Measurements from ENCODE around the gene DPM2.

Gene DPM2

DNA sequence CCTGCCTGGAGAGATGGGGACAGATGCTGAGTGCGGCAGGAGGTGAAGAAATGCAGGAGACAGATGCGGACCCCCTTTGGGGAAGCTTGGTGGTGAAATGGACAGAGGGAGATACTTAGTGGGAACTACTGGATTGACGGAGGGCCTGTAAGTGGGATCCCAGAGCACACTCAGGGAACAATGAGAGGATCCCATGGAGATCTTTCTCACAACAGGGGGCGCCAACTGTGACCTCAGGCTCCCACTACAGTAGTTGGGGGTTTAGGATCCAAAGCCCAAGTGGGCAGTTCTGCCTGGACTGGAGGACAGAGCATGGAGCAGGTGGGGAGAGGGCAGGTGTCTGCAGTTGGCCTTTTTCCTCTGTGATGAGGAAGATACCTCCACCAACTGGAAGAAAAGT, 3.4 kb downstream of the DPM2 start:
- DNase-seq = no peak

DNA sequence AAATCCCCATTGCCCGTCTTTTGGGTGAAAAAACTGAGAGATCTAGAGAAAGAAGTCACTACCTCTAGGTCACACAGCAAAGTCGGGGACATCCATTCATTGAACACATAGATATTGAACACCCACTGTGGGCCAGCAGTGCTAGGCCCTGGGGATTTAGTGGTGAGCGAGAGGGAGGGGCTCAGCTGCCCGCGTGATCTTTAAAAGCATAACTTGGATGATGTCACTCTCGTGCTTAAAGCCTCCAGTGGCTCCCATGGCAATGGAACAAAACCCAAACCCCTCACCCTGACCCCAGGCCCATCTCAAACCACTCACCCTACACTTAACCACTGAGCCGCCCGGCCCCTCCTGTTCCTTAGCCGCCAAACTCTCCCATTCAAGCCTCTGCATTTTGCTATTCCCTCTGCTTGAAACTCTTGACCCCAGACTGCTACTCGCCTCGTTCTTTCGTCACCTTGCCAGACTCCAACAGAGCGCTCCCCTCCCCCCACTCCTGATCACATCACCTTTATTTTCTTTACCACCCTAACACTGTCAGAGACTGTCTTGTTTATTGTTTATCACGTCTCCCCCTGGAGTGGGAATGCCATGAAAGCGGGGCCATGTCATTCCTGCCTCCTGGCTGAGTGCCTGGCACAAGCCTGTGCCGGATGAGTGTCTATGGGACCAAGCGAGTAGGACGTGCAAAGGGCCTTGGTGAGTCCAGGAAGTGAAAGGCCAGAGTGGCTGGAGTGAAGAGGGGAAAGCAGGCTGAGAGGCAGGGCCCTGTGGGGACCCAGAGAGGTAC, 6.4 kb downstream of the DPM2 start:
- DNase-seq = no peak

DNA sequence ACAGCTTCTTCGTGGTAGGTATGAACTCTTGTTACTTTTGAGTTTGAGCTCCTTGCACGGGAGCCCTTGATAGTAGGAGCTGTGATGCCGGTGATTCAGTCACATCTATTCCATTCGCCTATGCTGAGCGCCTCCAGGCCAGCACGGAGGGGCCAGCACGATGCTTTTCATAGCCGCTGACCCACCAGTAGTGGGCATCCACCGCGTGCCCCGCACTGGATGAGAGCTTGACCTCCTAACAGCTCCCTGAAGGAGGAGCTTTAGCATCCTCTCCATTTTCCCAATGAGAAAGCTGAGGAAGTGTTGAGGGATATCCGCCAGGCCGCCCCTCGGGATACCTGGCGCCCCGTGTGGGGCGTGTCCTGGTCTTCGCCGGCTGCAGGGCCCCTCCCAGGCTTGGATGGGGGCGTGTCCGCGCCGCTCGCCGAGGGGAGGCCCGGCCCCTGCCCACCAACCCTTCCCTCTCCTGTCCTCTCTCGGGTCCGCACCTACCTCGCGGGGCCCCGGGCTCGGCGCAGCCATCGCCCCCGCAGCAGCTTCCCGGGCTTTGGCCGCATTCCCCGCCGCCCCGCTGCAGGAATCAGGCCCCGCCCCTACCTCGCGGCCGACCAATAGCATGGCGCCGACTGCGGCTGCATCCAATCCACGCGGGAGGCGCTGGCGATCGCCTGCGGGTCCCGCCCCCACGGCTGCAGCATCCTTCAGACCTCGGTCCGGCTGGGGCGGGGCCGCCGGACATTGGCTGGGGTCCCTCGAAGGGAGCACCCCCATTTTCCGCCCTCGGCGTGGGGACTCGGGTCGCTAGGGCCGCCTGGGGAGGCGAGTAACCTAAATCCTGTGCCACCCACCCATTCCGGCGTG, 7.2 kb downstream of the DPM2 start, which contains the start of gene PIP5KL1:
Gene PIP5KL1, minus strand, starts transcription at position 547 of the 861 bp plus-strand sequence. Its CDS starts 25 bp downstream, at position 522.
- no peak for DNase-seq

DNA sequence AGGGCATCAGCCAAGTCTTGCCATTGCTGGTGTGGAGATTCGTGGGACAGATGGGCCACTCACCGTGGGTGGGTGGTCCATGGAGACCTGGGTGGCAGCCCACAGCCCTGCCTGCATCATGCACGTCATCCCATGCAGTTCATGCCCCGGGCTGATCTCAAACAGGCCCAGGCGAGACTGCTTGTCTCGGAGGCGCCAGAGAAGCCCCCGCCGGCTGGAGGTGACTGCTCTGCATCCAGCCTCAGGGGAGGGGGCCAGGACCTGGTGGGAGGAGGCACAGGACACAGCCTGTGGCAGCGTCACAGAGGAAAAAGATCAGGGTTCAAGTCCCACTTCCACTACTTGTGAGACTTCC, 8.1 kb downstream of the DPM2 start:
- DNase-seq = no peak

DNA sequence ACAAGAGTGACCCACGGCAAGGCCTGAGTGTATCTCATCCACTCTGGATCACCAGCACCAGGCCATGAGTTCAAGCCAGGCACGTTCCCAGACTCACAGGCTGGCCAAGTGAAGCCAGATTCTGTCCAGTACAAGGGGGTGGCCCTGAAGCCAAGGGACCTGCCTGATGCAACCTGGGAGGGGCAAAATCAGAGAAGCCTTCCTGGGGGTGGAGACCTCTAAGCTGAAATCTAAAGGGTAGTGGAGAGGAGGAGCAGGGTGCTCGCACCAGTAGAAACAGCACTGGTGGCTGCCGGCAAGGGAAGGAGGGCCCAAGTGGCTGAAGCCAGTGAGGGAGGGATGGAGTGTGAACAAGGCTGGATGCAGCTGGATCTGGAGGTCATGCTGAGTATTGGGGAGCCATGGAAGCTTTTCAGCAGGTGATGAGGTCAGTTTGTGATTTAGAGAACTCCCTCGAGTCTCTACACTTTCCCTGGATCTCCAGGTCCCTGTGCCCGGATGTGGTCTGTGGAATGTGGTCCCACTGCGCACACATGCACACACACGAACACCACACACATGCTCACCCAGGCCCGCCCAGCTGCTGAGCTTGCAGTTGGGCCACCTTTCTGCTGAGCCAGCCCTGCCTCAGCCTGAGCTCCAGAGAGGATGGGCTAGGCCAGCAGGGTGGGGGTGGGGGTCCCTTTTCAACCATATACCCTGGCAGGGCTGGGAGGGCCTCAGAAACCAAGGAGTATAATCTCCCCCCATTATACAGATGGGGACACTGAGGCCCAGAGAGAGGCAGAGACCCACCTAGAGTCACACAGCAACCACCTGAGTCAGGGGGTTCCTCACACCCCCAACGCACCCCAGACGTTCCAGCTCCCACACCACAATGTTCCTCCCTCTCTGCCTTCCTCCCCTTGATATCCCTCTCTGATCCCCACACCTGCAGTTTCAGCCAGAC, 8.7 kb downstream of the DPM2 start:
- DNase-seq = no peak

DNA sequence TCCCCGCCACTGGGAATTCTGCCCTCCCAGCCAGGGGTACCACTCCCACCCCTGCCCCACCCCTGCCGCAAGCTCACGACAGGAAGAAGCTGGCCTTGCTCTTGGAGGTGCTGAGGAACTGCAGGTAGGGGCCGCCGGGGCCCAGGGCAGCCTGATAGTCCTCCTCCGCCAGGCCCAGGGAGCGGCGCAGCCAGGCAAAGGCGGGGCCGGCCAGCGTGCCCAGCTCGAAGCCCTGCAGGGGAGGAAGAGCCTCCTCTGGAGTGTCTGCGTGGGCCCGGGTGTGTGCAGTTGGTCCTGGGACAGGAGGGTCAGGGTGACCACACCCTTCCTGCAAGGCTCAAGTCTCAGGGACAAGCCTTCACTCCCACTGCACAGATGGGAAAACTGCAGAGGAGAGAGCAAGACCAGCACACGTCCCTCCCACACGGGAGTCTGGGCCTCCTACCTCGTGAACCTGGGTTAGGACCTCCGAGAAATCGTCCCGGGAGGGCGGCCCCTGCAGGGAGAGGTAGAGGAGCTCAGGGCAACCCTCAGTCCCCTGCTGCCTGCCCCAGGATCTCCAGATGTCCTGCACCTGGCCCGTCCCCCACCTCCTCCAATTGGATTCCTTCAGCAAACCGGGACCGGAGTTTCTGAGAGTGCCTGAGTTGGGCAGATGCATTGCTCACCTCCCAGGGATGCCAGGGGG, 9.5 kb downstream of the DPM2 start:
- no peak for DNase-seq

DNA sequence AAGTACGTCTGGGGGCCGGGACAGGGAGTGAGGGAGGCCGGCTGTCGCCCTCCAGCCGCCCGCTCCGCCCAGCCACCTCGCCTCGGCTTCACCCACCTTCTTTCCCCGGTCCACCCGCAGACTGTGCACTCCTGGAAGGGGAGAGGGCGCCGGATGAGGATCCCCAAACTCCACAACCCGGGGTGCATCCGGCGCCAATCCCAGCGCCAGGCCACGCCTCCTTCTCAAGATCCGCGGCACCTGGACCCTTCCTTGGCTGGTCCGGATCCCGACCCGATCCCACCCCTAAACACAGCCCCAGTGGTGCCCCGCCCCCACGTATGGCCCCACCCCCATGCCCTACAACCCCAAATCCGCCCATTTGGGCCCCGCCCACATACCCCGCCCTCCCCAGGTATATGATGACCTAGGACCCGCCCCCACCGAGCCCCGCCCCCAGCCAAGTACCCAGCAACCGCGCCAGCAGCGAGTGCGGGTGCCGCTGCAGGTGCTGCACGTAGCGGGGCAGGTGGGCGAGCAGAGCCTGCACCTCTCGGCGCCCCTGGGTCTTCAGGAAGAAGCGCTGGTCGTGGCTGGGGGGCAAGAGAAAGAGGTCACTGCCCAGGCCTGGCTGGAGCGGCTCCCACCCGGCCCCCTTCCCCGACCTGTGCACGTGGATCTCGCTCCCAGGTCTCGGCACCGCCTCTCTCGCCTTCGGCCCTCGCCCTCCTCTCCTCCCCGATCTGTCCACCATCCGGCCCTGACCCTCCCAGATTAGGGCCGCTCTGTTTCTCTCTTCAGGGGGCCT, 10.3 kb downstream of the DPM2 start:
- DNase-seq = no peak

DNA sequence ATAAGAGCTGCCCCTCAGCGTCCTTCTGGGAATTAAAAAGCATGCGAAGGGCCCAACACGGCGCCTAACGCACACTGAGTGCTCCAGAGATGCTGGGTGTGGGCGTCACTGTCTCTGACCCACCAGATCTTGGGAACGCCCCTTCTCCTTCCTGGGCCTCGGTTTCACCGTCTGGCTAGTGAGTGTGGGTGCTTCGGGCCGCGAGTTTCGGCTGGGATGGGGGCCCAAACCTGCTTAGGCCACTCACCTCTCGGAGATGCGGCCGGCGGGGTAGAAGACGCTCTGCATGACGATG, 10.8 kb downstream of the DPM2 start:
- no peak for DNase-seq

DNA sequence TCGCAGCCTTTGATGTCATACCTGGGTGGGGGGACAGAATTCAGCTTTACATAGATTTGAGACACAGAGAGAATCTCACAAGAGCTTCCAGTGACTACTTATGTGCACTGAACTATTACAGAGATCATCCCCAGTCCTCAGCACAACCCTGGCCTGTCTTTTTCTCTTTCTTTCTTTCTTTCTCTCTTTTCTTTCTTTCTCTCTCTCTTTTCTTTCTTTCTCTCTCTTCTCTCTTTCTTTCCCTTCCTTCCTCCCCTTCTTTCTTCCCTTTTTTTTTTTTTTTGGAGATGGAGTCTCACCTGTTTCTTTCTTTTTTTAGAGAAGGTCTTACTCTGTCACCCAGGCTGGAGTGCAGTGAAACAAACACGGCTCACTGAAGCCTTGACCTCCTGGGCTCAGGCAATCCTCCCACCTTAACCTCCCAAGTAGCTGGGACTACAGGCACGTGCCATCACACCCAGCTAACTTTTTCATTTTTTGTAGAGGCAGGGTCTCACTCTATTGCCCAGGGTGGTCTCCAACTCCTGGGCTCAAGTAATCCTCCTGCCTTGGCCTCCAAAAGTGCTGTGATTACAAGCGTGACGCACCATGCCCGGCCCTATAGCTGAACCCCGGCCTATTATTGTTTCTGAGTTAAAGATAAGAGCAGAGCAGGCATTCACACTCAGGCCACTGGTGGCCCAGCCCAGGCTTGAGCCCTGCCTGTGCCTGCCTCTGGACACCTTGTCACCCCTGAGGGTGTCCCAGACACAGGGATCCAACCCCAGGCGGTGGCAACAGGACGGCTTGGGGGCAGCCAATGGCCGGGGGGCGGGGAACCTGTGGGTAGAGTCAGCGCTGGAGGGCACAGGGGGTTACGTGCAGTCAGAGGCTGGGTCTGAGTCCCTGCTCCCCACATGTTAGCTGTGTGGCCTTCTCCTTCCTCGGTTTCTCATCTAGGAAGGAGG, 11.4 kb downstream of the DPM2 start:
- no peak for DNase-seq

DNA sequence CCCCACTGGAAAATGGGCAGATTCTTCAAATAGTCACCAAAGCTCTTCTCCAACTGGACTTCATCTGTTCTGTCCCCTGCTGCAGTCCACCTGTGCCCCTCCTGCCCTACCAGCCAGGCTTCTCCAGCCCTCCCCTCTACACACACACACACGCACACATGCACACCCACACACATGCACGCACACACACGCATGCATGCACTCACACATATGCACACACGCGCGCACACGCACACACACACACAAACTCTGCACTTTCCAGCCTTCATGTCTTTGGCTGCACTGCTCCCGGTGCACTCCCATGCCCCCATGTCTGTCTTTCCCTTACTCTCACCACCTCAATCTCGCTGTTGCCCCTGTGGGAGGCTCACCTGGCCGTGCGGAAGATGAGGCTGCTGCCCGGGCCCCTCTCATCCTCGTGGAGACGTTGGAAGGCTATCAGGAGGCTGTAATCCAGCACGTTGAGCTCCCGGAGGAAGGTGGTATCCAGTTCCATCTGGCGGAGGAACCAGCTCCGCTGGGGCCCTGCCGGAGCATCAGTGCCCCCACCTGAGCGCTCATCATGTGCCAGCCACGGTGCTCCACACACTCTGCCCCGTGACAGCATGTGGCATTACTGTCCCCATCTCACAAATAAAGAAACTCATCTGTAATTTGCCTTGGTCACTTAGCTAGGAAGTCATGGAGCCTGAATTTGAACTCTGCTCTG, 12.8 kb downstream of the DPM2 start:
- no peak for DNase-seq

DNA sequence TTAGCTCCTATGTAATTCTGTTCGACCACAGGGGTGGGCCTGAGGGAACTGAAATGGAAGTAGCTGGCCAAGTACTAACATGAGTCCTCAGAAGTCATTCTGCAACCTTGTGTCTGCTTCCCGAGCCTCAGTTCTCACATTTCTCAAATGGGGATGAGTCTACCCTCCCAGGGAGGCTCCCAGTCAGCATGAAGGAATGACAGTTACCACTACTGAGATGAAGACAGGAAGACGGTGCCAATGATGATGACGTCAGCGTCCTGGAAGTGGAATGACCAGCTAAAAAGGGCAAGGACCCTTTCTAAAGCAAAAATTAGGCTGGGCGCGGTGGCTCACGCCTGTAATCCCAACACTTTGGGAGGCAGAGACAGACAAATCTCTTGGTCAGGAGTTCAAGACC, 13.9 kb downstream of the DPM2 start:
- DNase-seq = no peak

DNA sequence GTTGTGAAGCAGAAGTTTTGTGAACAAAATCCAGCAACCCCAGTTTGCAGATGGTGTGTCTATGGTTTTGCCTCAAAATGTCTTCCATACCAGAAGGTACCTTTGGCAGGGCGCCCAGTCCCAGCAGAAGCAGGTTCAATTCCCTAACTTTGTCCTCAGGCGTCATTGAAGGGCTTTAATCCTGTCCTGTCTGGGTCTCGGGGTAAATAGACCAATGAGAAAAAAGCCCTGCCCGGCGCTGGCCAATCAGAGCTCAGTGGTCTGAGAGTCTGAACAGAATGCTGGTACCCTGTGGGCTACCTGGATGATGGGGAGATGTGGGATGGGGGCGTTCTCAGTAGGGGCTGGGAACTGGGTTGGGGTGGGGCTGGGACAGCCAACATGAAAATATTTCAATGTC, 14.6 kb downstream of the DPM2 start:
- DNase-seq = no peak

DNA sequence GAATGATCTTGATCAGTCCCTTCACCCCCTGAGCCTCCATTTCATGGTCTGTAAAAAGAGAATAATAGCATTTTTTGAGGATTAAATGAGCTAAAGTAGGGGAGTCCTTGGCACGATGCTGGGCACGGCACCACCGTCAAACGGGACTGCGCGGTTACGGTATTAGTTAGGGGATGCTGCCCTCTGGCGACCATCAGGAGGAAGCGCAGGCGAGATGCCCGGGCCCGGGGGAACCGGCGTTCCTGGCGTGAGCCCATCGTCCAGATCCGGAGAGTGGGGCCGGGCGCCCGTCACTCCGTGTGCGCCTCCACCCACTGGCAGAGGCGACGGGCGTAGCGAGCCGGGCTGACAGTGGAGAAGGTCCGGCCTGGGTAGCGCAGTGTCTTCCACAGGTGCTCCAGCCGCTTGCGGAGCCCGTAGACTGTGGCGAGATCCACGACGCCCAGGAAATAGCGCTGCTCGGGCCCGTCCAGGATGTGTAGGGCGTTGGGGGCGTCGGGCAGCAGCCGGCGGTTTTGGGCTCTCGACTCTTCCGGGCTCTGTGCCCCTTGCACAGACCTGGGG, 16.0 kb downstream of the DPM2 start:
- no peak for DNase-seq

DNA sequence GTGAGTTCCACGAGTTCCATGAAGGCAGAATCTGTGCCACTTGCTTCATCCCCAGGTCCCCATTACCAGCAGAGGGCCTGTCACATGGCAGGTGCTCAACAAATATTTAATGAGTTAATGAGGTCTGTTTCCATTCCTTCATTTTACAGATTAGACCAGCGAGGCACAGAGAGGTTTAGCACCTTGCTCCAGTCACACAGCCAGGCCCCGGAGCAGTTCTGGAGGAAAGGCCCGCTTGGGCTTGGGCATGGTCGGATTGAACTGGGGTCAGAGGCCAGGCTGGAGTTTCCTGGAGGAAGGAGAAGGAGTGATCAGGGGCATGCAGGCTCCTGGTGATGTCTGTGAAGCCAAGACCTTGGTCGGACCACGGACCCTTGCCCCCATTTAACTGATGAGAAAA, 16.9 kb downstream of the DPM2 start:
- DNase-seq = no peak

DNA sequence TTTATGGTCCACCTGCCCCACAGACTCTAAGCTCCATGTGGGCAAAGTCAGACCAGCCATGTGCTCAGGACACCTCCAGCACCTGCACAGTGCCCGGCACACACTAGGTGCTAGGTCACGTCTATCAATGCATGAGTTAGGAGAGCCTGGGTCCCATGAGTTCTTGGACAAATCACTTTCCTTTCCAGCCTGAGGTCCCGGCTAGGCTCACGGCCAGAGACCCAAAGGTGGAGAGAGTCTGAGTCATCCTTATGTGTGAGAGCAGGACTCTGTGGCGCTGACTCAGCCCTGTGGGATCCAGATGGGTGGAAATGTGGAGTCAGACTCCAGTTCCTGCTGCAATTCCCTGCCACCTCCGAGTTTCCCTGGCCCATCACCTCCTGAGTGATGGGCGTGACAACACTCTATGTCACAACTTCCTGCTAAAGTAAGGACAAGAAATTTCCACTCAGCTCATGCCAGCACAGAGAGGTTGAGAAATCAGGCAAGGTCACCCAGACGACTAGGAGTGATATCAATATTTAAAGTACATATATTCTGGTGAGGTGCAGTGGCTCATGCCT, 18.3 kb downstream of the DPM2 start:
- DNase-seq = no peak

DNA sequence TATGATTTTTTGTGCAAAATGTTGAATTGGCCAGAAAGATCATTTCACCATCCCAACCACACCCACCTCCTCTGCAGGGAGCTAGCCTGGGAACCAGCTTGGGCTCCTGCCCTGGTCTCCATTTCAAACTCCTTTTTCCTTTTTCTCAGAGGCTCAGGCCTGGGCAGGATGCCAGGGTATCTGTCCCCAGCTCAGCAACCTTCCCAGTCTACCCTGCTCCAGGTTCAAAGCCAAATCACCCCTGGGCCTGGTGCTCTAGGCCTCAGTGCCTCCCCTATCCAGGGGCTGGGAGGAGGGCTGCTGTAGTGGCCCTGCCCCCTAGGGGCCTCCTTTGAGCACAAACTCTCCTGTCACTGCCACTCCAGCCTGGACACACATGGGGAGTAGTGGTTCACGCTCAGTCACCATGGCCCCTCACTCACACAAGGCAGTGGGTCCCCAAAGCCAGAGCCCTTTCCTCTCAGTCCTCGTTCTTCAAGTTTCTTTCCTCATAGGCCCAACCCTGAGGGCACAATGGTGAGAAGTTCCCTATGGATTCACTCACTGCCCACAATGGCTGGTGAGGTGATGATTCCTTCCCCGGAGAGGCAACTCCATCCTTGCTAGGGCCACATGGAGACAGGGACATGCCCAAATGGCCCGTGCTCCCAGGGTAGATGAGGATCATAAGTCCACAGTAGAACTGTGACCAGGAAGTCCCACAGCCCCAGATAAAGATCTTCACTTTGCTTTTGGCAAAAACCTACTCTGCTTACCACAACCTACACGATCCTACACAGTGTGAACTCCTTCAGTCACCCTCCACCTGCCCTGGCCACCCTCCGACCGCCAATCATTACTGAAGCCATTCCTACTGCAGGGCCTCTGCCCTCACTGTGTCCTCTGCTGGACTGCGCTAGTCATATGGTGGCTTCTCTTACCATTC, 19.2 kb downstream of the DPM2 start:
- DNase-seq = no peak

DNA sequence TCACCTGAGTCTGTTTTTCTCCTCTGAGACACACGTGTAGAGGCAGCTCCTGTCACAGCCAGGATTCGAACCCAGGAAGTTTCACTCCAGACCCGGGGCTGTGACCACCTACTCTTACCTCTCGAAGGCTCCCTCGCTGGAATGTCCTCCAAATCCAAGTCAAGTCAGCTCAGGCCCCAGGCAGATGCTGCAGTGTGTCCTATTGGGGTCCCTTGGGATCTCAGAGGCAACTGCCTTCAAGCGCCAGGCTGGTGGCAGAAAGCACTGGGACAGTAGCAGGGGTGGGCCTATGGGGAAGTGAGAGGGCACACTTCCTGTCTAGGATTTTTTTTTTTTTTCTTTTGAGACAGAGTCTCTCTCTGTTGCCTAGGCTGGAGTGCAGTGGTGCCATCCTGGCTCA, 20.1 kb downstream of the DPM2 start:
- DNase-seq = no peak

Data from SIG-M5 (cell line).